Articular chondrocyte of knee joint (primary cell): ENCODE data around the gene RDH13. TPM values are rescaled to one million over a fixed set of nuclear protein-coding genes. Genes with fewer than 3 reads are reported as not detected.

Experiments
- total RNA-seq: library from RNA; depleted of rRNA; stranded (reverse); fragments of >200 nt; gene quantifications from 2 replicates; pipeline ENCODE4 v1.2.3, GENCODE V29; 2012

Gene RDH13, protein sequence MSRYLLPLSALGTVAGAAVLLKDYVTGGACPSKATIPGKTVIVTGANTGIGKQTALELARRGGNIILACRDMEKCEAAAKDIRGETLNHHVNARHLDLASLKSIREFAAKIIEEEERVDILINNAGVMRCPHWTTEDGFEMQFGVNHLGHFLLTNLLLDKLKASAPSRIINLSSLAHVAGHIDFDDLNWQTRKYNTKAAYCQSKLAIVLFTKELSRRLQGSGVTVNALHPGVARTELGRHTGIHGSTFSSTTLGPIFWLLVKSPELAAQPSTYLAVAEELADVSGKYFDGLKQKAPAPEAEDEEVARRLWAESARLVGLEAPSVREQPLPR
- total RNA-seq, result 8.6 and 9.1 TPM in 2 replicates

GRCh38 chr19:55062735-55063491, at the start of gene RDH13:
Gene RDH13, minus strand, starts transcription at chr19:55063148. Its CDS starts 116 bp downstream, at chr19:55063032.

DNA sequence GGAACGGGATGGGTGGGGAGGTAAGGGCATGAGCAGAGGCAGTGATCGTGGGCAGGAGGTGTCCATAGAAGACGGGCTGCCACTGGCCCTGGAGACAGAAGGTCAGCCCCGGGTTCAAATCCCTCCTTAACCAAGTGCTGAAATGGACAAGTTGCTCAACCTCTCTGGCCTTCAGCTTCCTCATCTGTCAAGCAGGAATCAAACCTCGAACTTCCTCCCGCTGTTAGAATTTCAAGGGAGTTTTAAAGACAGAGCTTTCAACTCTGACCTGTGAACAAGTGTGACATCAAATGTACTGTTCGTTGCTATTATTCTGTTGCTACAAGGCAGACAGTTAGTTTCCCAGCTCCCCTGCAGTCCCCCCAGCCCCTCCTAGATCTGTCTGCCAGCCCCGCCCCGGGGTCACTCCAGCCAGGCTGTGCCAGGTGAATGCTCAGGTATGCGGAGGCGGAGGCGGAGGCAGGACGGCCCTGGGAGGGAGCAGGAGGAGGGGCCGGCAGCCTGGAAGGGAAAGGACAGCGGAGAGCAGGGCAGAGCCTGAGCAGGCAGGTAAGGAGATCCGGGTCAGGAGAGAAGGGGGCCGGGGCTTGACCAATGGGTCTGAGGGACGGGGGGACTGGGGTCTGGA, 12.5 kb upstream of the RDH13 start, which contains the start of gene EPS8L1:
TSS of gene EPS8L1 (plus strand) at position 499 of the 628 bp plus-strand sequence. CDS start 576 bp downstream, outside the sequence.

Other genes starting within 250 kb of the RDH13 start
- gene KIR3DL1, start 246.7 kb downstream of the RDH13 start, total RNA-seq, result not detected in 2 replicates
- not detected in 2 replicates for gene KIR2DS4, start 230.5 kb downstream of the RDH13 start, total RNA-seq
- gene KIR3DL2, start 212.7 kb downstream of the RDH13 start, total RNA-seq, result not detected in 2 replicates
- not detected in 2 replicates for gene FCAR, start 188.9 kb downstream of the RDH13 start, total RNA-seq
- not detected in 2 replicates for gene NCR1, start 157.0 kb downstream of the RDH13 start, total RNA-seq
- not detected in 2 replicates for gene NLRP7, start 115.6 kb downstream of the RDH13 start, total RNA-seq
- gene NLRP2, start 96.8 kb downstream of the RDH13 start, total RNA-seq, result 0.65 TPM in 1 of 2 replicates, not detected in the other
- gene GP6, start 24.9 kb downstream of the RDH13 start, total RNA-seq, result not detected in 2 replicates
- 0.26 TPM in 1 of 2 replicates, not detected in the other for gene EPS8L1, start 12.7 kb upstream of the RDH13 start, total RNA-seq
- gene PPP1R12C, start 54.5 kb upstream of the RDH13 start, total RNA-seq, result 30.4 and 32.4 TPM in 2 replicates
- gene TNNT1, start 86.1 kb upstream of the RDH13 start, total RNA-seq, result 1.9 and 7.8 TPM in 2 replicates
- not detected in 2 replicates for gene TNNI3, start 94.6 kb upstream of the RDH13 start, total RNA-seq
- gene DNAAF3, start 103.5 kb upstream of the RDH13 start, total RNA-seq, result 0.43 and 0.91 TPM in 2 replicates
- gene SYT5, start 117.1 kb upstream of the RDH13 start, total RNA-seq, result not detected in 2 replicates
- gene PTPRH, start 146.4 kb upstream of the RDH13 start, total RNA-seq, result 5.1 and 7.1 TPM in 2 replicates
- gene TMEM86B, start 165.6 kb upstream of the RDH13 start, total RNA-seq, result 0.76 and 1.7 TPM in 2 replicates
- 26.1 and 27.7 TPM in 2 replicates for gene PPP6R1, start 195.9 kb upstream of the RDH13 start, total RNA-seq
- 23.0 and 25.6 TPM in 2 replicates for gene HSPBP1, start 217.0 kb upstream of the RDH13 start, total RNA-seq
- gene BRSK1, start 220.8 kb upstream of the RDH13 start, total RNA-seq, result 0.65 TPM in 2 replicates